Amniotic epithelial cell (primary cell): Measurements from ENCODE around the gene EXOC6B.

Experiments used
- DNase-seq: peaks from one replicate; pipeline ENCODE4 v3.0.0-alpha.2; 2010; ENCODE audit warnings: low read depth

Gene EXOC6B

GRCh38 chr2:72211350-72211749 is 614.5 kb downstream of the EXOC6B start:
- DNase-seq, result peak; percentile 29

- DNase-seq, result peak; percentile 38
Observed at GRCh38 chr2:72210470-72210869, 615.4 kb downstream of the EXOC6B start.

GRCh38 chr2:72208225-72208624 is 617.6 kb downstream of the EXOC6B start:
- DNase-seq, result no peak

- no peak for DNase-seq
Observed at GRCh38 chr2:72207334-72207733, 618.5 kb downstream of the EXOC6B start.

GRCh38 chr2:72205504-72205881 is 620.3 kb downstream of the EXOC6B start:
- no peak for DNase-seq

GRCh38 chr2:72204786-72205503 is 620.9 kb downstream of the EXOC6B start:
- peak; percentile 54 for DNase-seq

GRCh38 chr2:72204156-72204785 is 621.6 kb downstream of the EXOC6B start:
- DNase-seq, result peak; percentile 83

GRCh38 chr2:72198532-72199241 is 627.1 kb downstream of the EXOC6B start:
- DNase-seq, result peak; percentile 75

GRCh38 chr2:72193723-72194122 is 632.1 kb downstream of the EXOC6B start:
- no peak for DNase-seq

- no peak for DNase-seq
Observed at GRCh38 chr2:72191441-72191840, 634.4 kb downstream of the EXOC6B start.

GRCh38 chr2:72185206-72185605 is 640.6 kb downstream of the EXOC6B start:
- DNase-seq, result no peak

GRCh38 chr2:72183466-72183865 is 642.4 kb downstream of the EXOC6B start:
- no peak for DNase-seq

GRCh38 chr2:72183016-72183415 is 642.8 kb downstream of the EXOC6B start:
- no peak for DNase-seq

GRCh38 chr2:72182547-72182946 is 643.3 kb downstream of the EXOC6B start:
- DNase-seq, result no peak

GRCh38 chr2:72181616-72182015 is 644.2 kb downstream of the EXOC6B start:
- DNase-seq, result no peak

GRCh38 chr2:72180351-72180750 is 645.5 kb downstream of the EXOC6B start:
- DNase-seq, result no peak

- DNase-seq, result no peak
Observed at GRCh38 chr2:72178551-72178950, 647.3 kb downstream of the EXOC6B start.

- DNase-seq, result peak; percentile 9
Observed at GRCh38 chr2:72176281-72176680, 649.6 kb downstream of the EXOC6B start.

GRCh38 chr2:72175636-72176035 is 650.2 kb downstream of the EXOC6B start:
- DNase-seq, result no peak

GRCh38 chr2:72173640-72174321 is 652.1 kb downstream of the EXOC6B start:
- DNase-seq, result peak; percentile 40

GRCh38 chr2:72172478-72172877 is 653.4 kb downstream of the EXOC6B start:
- no peak for DNase-seq

GRCh38 chr2:72166279-72166678 is 659.6 kb downstream of the EXOC6B start:
- DNase-seq, result no peak

- no peak for DNase-seq
Observed at GRCh38 chr2:72165792-72166191, 660.0 kb downstream of the EXOC6B start.
